ENCODE results near the gene CAMTA1.

The CAMTA1 gene

GRCh38 chr1:7770997-7771822 lies 986.0 kb downstream of the CAMTA1 start, which contains the start of gene VAMP3:
Gene VAMP3 (plus strand): TSS chr1:7771296. CDS start chr1:7771384, 88 bp downstream.
- DNase-seq (ENCODE audit: low read depth): peak; percentile 38
- H3K4me3 ChIP-seq (ENCODE audit: low read depth, low read length): peak within 1 kb of the TSS; percentile 97
- no peak for TF ChIP-seq CTCF (IDR thresholded peaks at IDR 0.05; ENCODE audit: control insufficient read depth, extremely low read depth, insufficient read depth)

GRCh38 chr1:7771823-7772299 lies 986.6 kb downstream of the CAMTA1 start:
- H3K4me3 ChIP-seq (ENCODE audit: low read depth, low read length): peak overlapping the region; percentile 97
- TF ChIP-seq CTCF (IDR thresholded peaks at IDR 0.05; ENCODE audit: control insufficient read depth, extremely low read depth, insufficient read depth): 0 out of 2 replicates have a peak, but pooled peaks have one; percentile 10
- no peak for DNase-seq (ENCODE audit: low read depth)

GRCh38 chr1:7777591-7777990 lies 992.3 kb downstream of the CAMTA1 start:
- no peak for TF ChIP-seq CTCF (IDR thresholded peaks at IDR 0.05; ENCODE audit: control insufficient read depth, extremely low read depth, insufficient read depth)
- no peak overlapping the region for H3K4me3 ChIP-seq (ENCODE audit: low read depth, low read length)
- no peak for DNase-seq (ENCODE audit: low read depth)

GRCh38 chr1:7778133-7778628 lies 992.9 kb downstream of the CAMTA1 start:
- no peak overlapping the region for H3K4me3 ChIP-seq (ENCODE audit: low read depth, low read length)
- no peak for DNase-seq (ENCODE audit: low read depth)
- TF ChIP-seq CTCF (IDR thresholded peaks at IDR 0.05; ENCODE audit: control insufficient read depth, extremely low read depth, insufficient read depth): no peak

GRCh38 chr1:7780976-7781375 lies 995.7 kb downstream of the CAMTA1 start:
- no peak for TF ChIP-seq CTCF (IDR thresholded peaks at IDR 0.05; ENCODE audit: control insufficient read depth, extremely low read depth, insufficient read depth)
- DNase-seq (ENCODE audit: low read depth): no peak
- no peak overlapping the region for H3K4me3 ChIP-seq (ENCODE audit: low read depth, low read length)

- no peak overlapping the region for H3K4me3 ChIP-seq (ENCODE audit: low read depth, low read length)
- no peak for DNase-seq (ENCODE audit: low read depth)
- no peak for TF ChIP-seq CTCF (IDR thresholded peaks at IDR 0.05; ENCODE audit: control insufficient read depth, extremely low read depth, insufficient read depth)
Measured at GRCh38 chr1:7781501-7781900, 996.2 kb downstream of the CAMTA1 start.
